OCI-LY7 (cell line): ENCODE measurements around the gene PDK2. TPM values are rescaled to one million over a fixed set of nuclear protein-coding genes. Genes with fewer than 3 reads are reported as not detected.
A peak's percentile ranks its signal among the peaks of the same experiment; 100 is the strongest.

ENCODE experiments used
- BruUV-seq: library from RNA; stranded (reverse); fragments of 400-500 nt; replicated peaks from 2 replicates; lab custom pipeline; 2021; lab: Mats Ljungman, UMichigan
- CTCF ChIA-PET: fragments of 300-600 bp; sonication (Branson Sonifier 250); formaldehyde crosslinking; loops from one replicate; lab custom pipeline; 2022; ENCODE audit warnings: antibody characterized with exemption; ENCODE audit not compliant: unreplicated experiment; lab: Charles Lee
- POLR2A ChIA-PET: fragments of 300-600 bp; sonication (Branson Sonifier 250); formaldehyde crosslinking; loops from one replicate; lab custom pipeline; 2022; ENCODE audit warnings: antibody characterized with exemption; lab: Charles Lee
- DNase-seq: peaks from one replicate; pipeline ENCODE4 v3.0.0-alpha.2; 2015; ENCODE audit warnings: low spot score
- H2AFZ ChIP-seq: fragments of 200-600 bp; sonication (generic), shearing (Covaris generic); 2 replicates; pipeline ENCODE4 v1.6.1; 2014; ENCODE audit warnings: mild to moderate bottlenecking, antibody characterized with exemption, low read length, moderate library complexity
- H3K27ac ChIP-seq: fragments of 200-600 bp; sonication (generic); 2 replicates; pipeline ENCODE4 v1.5.1; 2014; ENCODE audit warnings: mixed run types, low read depth, mild to moderate bottlenecking, moderate library complexity, low read length, inconsistent platforms; ENCODE audit not compliant: poor library complexity, severe bottlenecking
- H3K36me3 ChIP-seq: fragments of 200-600 bp; sonication (generic); 2 replicates; pipeline ENCODE4 v1.6.1; 2014; ENCODE audit warnings: mild to moderate bottlenecking, antibody characterized with exemption, low read length, moderate library complexity, mixed read lengths; ENCODE audit not compliant: insufficient read depth
- H3K4me1 ChIP-seq: fragments of 200-600 bp; sonication (generic); 2 replicates; pipeline ENCODE4 v1.5.1; 2014; ENCODE audit warnings: mild to moderate bottlenecking, low read length; ENCODE audit not compliant: insufficient read depth, poor library complexity, severe bottlenecking
- H3K4me2 ChIP-seq: fragments of 200-600 bp; sonication (generic); 2 replicates; pipeline ENCODE4 v1.6.1; 2014; ENCODE audit warnings: mild to moderate bottlenecking, low read length
- H3K4me3 ChIP-seq: fragments of 200-600 bp; sonication (generic); 2 replicates; pipeline ENCODE4 v1.5.1; 2014; ENCODE audit warnings: mild to moderate bottlenecking, low read depth, low read length; ENCODE audit not compliant: poor library complexity, severe bottlenecking
- H3K79me2 ChIP-seq: fragments of 200-600 bp; sonication (generic); 2 replicates; pipeline ENCODE4 v1.6.1; 2016; ENCODE audit warnings: low read depth, mild to moderate bottlenecking, low read length, moderate library complexity, mixed read lengths; ENCODE audit not compliant: insufficient read depth
- H3K9me2 ChIP-seq: fragments of 200-600 bp; sonication (generic); 2 replicates; pipeline ENCODE4 v1.6.1; 2016; ENCODE audit warnings: mild to moderate bottlenecking, low read length, mixed read lengths; ENCODE audit not compliant: insufficient read depth
- H3K9me3 ChIP-seq: fragments of 200-600 bp; sonication (generic); 2 replicates; pipeline ENCODE4 v1.6.1; 2014; ENCODE audit warnings: mild to moderate bottlenecking, mixed run types, low read length, mixed read lengths
- H4K20me1 ChIP-seq: fragments of 200-600 bp; sonication (generic); 2 replicates; pipeline ENCODE4 v1.6.1; 2014; ENCODE audit warnings: mild to moderate bottlenecking, antibody characterized with exemption, low read length, moderate library complexity, mixed read lengths; ENCODE audit not compliant: insufficient read depth
- CTCF ChIP-seq: fragments of 200-600 bp; sonication (generic); conservative IDR thresholded peaks from 2 replicates; pipeline ENCODE4 v1.5.1; 2014; ENCODE audit warnings: mild to moderate bottlenecking, antibody characterized with exemption, low read length, moderate library complexity, mixed read lengths
- EZH2phosphoT487 ChIP-seq: fragments of 200-600 bp; sonication (generic); IDR thresholded peaks from 2 replicates; pipeline ENCODE4 v1.6.1; 2018; ENCODE audit warnings: low read depth, borderline replicate concordance, mild to moderate bottlenecking, mixed run types, antibody characterized with exemption, low read length, moderate library complexity, mixed read lengths
- intact Hi-C: fragments of 100-400 bp; cut with micrococcal nuclease; formaldehyde crosslinking; loops from one replicate; pipeline ENCODE4 v1.10.0; 2022; ENCODE audit not compliant: unreplicated experiment
- total RNA-seq, 2 experiments: library from RNA; depleted of rRNA in 1 of 2; stranded (reverse); fragments of >200 nt in 1 of 2; shearing (Covaris generic) in 1 of 2; gene quantifications; 2 replicates each; pipeline ENCODE4 v1.2.3, GENCODE V29; 2014 to 2022

The PDK2 gene
- total RNA-seq, 2 experiments from 2014 or later: 21.8 to 27.7 TPM

GRCh38 chr17:50051606-50052005, 43.5 kb upstream of the PDK2 start:
- no peaks in the 10 kb centered on the region for H3K9me2 ChIP-seq
- intact Hi-C loops: no loop called here
- no peak for DNase-seq
- TF ChIP-seq CTCF (no peak), EZH2phosphoT487 (no peak)
- H3K4me2 ChIP-seq: no peak overlapping the region
- H2AFZ ChIP-seq: 0 out of 2 replicates have a peak overlapping the region, but pooled peaks have one; percentile 23
- no peaks in the 10 kb centered on the region for H3K36me3 ChIP-seq
- BruUV-seq: no TSS peak
- no peaks in the 10 kb centered on the region for H3K9me3 ChIP-seq
- no peak overlapping the region for H3K27ac ChIP-seq
- no peaks in the 10 kb centered on the region for H4K20me1 ChIP-seq
- H3K4me1 ChIP-seq: peaks cover 28% of the 10 kb centered on the region
- POLR2A ChIA-PET: interaction anchor here (0.6 kb wide), 1 partner anchor 35 kb away, joined by 5 read pairs; no protein-coding TSS in a partner anchor
- CTCF ChIA-PET: no interaction called here
- H3K79me2 ChIP-seq: no peaks in the 10 kb centered on the region
- H3K4me3 ChIP-seq: no peak overlapping the region

- DNase-seq: no peak
- Histone ChIP-seq H3K4me2 (no peak overlapping the region), H3K4me3 (no peak overlapping the region), H4K20me1 (no peaks in the 10 kb centered on the region), H3K9me2 (no peaks in the 10 kb centered on the region), H3K79me2 (no peaks in the 10 kb centered on the region; the same call in 1 of the 2 replicates), H3K27ac (no peak overlapping the region), H3K4me1 (peaks cover 32% of the 10 kb centered on the region), H2AFZ (no peak overlapping the region), H3K9me3 (no peaks in the 10 kb centered on the region), H3K36me3 (no peaks in the 10 kb centered on the region)
- intact Hi-C loops: no loop called here
- TF ChIP-seq EZH2phosphoT487: no peak
- TF ChIP-seq CTCF: no peak
- ChIA-PET CTCF (no interaction called here), POLR2A (interaction anchor here (0.6 kb wide), 1 partner anchor 35 kb away, joined by 5 read pairs; no protein-coding TSS in a partner anchor)
- no TSS peak for BruUV-seq
Measured at GRCh38 chr17:50052241-50052796, 42.8 kb upstream of the PDK2 start.
